Effector memory CD4-positive, alpha-beta T cell (primary cell): ENCODE measurements around the gene SUMF1.

Experiments
- DNase-seq, 3 donors: peaks; one replicate each; pipeline ENCODE4 v3.0.0-alpha.2; 2020
- H3K27ac ChIP-seq: 2 replicates; pipeline ENCODE4 v1.7.0; 2013; ENCODE audit warnings: mild to moderate bottlenecking, low read length, moderate library complexity; ENCODE audit not compliant: insufficient read depth, poor library complexity, severe bottlenecking
- H3K27me3 ChIP-seq: replicated peaks from 2 replicates; pipeline ENCODE4 v1.7.0; 2013; ENCODE audit warnings: mild to moderate bottlenecking, low read length; ENCODE audit not compliant: insufficient read depth, control insufficient read depth, poor library complexity, severe bottlenecking
- H3K36me3 ChIP-seq: 2 replicates; pipeline ENCODE4 v1.7.0; 2013; ENCODE audit warnings: mild to moderate bottlenecking, low read length, moderate library complexity; ENCODE audit not compliant: control insufficient read depth, insufficient read depth
- H3K4me1 ChIP-seq: 2 replicates; pipeline ENCODE4 v1.7.0; 2013; ENCODE audit warnings: low read length, mild to moderate bottlenecking; ENCODE audit not compliant: control insufficient read depth, insufficient read depth, poor library complexity, severe bottlenecking
- H3K4me3 ChIP-seq: 2 replicates; pipeline ENCODE4 v1.7.0; 2013; ENCODE audit warnings: low read length, low read depth, mild to moderate bottlenecking; ENCODE audit not compliant: insufficient read depth, poor library complexity, severe bottlenecking
- H3K9me3 ChIP-seq: 2 replicates; pipeline ENCODE4 v1.7.0; 2013; ENCODE audit warnings: mild to moderate bottlenecking, low read length, moderate library complexity; ENCODE audit not compliant: control insufficient read depth

SUMF1 gene

GRCh38 chr3:4408958-4409357 lies 58.1 kb downstream of the SUMF1 start:
- Histone ChIP-seq H3K4me3 (no peak overlapping the region), H3K4me1 (no peaks in the 10 kb centered on the region), H3K27me3 (no peaks in the 10 kb centered on the region), H3K27ac (no peak overlapping the region), H3K9me3 (no peaks in the 10 kb centered on the region), H3K36me3 (peaks cover 5% of the 10 kb centered on the region)
- no peak for DNase-seq

GRCh38 chr3:4407941-4408340 lies 59.1 kb downstream of the SUMF1 start:
- H3K4me1 ChIP-seq = no peaks in the 10 kb centered on the region
- H3K27ac ChIP-seq = no peak overlapping the region
- H3K4me3 ChIP-seq = no peak overlapping the region
- no peaks in the 10 kb centered on the region for H3K27me3 ChIP-seq
- H3K36me3 ChIP-seq = peaks cover 10% of the 10 kb centered on the region
- DNase-seq = no peak
- no peaks in the 10 kb centered on the region for H3K9me3 ChIP-seq

- Histone ChIP-seq H3K4me1 (no peaks in the 10 kb centered on the region), H3K4me3 (no peak overlapping the region), H3K27ac (no peak overlapping the region), H3K36me3 (peaks cover 10% of the 10 kb centered on the region), H3K9me3 (no peaks in the 10 kb centered on the region), H3K27me3 (no peaks in the 10 kb centered on the region)
- no peak for DNase-seq
Observed at GRCh38 chr3:4406746-4407568, 60.1 kb downstream of the SUMF1 start.

GRCh38 chr3:4404881-4405280 lies 62.2 kb downstream of the SUMF1 start:
- DNase-seq = no peak
- H3K4me1 ChIP-seq = no peaks in the 10 kb centered on the region

GRCh38 chr3:4401441-4401840 lies 65.6 kb downstream of the SUMF1 start:
- Histone ChIP-seq H3K36me3 (peaks cover 5% of the 10 kb centered on the region), H3K27me3 (no peaks in the 10 kb centered on the region), H3K4me3 (no peak overlapping the region), H3K4me1 (no peaks in the 10 kb centered on the region), H3K27ac (no peak overlapping the region), H3K9me3 (no peaks in the 10 kb centered on the region)
- no peak for DNase-seq

More at GRCh38 chr3:4404881-4405280, 62.2 kb downstream of the SUMF1 start:
- Histone ChIP-seq H3K36me3 (peaks cover 10% of the 10 kb centered on the region), H3K9me3 (no peaks in the 10 kb centered on the region), H3K4me3 (no peak overlapping the region), H3K27ac (no peak overlapping the region), H3K27me3 (no peaks in the 10 kb centered on the region)

- no peak overlapping the region for H3K4me3 ChIP-seq
- peaks cover 5% of the 10 kb centered on the region for H3K36me3 ChIP-seq
- no peak overlapping the region for H3K27ac ChIP-seq
- H3K9me3 ChIP-seq = no peaks in the 10 kb centered on the region
- no peaks in the 10 kb centered on the region for H3K4me1 ChIP-seq
- DNase-seq = no peak
- H3K27me3 ChIP-seq = no peaks in the 10 kb centered on the region
Observed at GRCh38 chr3:4399476-4399875, 67.6 kb downstream of the SUMF1 start.

GRCh38 chr3:4398941-4399245 lies 68.2 kb downstream of the SUMF1 start:
- Histone ChIP-seq H3K36me3 (peaks cover 5% of the 10 kb centered on the region), H3K9me3 (no peaks in the 10 kb centered on the region), H3K27ac (no peak overlapping the region), H3K4me3 (no peak overlapping the region), H3K27me3 (no peaks in the 10 kb centered on the region), H3K4me1 (no peaks in the 10 kb centered on the region)
- no peak for DNase-seq

- no peaks in the 10 kb centered on the region for H3K27me3 ChIP-seq
- H3K27ac ChIP-seq = no peak overlapping the region
- no peaks in the 10 kb centered on the region for H3K4me1 ChIP-seq
- no peak for DNase-seq
- H3K36me3 ChIP-seq = peaks cover 4% of the 10 kb centered on the region
- no peak overlapping the region for H3K4me3 ChIP-seq
- H3K9me3 ChIP-seq = no peaks in the 10 kb centered on the region
Observed at GRCh38 chr3:4398120-4398940, 68.7 kb downstream of the SUMF1 start.

- Histone ChIP-seq H3K27me3 (no peaks in the 10 kb centered on the region), H3K27ac (no peak overlapping the region), H3K36me3 (no peaks in the 10 kb centered on the region), H3K9me3 (no peaks in the 10 kb centered on the region), H3K4me3 (no peak overlapping the region), H3K4me1 (no peaks in the 10 kb centered on the region)
- no peak for DNase-seq
Observed at GRCh38 chr3:4397466-4397865, 69.6 kb downstream of the SUMF1 start.

- Histone ChIP-seq H3K36me3 (no peaks in the 10 kb centered on the region), H3K27ac (no peak overlapping the region), H3K9me3 (no peaks in the 10 kb centered on the region), H3K27me3 (no peaks in the 10 kb centered on the region), H3K4me1 (no peaks in the 10 kb centered on the region), H3K4me3 (no peak overlapping the region)
- DNase-seq = no peak
Observed at GRCh38 chr3:4396542-4396941, 70.5 kb downstream of the SUMF1 start.
